Measurements from ENCODE around the gene HSPG2. TPM values are rescaled to one million over a fixed set of nuclear protein-coding genes. Genes with fewer than 3 reads are reported as not detected.

Gene HSPG2
- total RNA-seq, 1 experiment from 2014 or later = 70.4 TPM

DNA sequence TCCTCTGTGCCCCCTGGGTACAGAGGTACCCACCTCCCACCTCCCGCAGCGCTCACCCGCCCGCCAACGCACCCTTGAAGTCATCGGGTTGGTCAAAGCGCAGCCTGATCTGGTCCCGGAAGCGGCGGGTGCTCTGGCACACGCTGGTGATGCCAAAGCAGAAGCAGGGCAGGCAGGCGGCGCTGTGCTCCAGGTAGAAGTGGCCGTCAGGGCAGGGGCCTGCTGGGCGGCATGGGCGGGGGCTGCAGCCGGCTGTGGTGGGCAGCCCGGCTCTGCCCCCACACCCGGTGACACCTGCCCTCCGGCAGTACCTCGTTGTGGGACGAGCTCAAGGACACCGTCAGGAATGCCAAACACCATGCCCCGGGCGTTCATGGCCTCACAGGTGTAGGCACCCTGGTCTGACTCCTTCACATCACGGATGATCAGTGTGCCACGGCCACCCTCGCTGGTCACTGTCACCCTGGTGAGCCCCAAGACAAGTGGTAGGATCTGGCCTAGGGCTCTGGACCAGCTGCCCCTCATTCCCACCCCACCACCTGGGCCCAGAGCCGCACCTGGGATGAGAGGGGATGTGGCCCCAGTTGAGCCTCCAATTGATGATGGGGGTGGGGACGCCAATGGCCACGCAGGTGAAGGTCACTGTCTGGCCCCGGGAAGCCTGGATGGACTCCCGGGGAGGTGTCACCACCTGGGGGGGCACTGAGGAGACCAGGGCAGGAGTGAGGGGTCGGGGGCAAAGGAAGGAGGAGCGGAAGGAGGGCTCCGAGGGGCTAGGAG, 52.5 kb downstream of the HSPG2 start:
- Histone ChIP-seq H3K4me3 (no peak overlapping the region), H3K27me3 (no peaks in the 10 kb centered on the region), H3K9me3 (no peaks in the 10 kb centered on the region), H3K36me3 (peaks cover 76% of the 10 kb centered on the region)
- no peak for DNase-seq

DNA sequence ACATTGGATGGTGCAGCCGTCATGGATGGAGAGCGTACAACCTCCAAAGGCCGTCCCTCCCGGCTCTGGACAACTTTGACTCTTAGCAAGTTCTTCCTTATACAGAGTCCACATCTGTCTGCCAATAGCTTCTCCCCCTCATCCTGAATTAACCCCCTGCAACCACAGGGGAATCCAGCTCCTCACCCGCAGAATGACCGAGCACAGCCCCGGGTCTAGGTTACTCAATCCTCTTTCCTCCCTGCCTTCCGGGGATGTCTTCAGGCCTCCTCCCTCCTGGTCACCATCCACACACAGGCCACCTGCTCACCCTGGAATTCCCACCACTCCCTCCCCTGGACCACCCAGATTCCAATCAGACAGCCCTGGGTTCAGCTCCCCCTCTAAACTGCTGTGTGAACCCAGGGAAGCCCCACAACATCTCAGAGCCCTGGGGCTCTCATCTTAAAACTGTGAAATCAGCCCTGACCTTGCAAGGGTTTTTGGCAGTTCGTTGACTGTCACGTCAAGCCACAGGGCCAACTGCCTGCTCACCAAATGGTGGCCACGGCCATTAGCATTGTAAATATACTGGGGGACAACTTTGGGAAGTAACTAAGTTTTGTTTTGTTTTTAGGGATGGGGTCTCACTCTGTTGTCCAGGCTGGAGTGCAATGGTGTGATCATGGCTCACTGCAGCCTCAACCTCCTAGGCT, 54.2 kb downstream of the HSPG2 start:
- no peak for DNase-seq
- H3K4me3 ChIP-seq = no peak overlapping the region
- no peaks in the 10 kb centered on the region for H3K27me3 ChIP-seq
- H3K36me3 ChIP-seq = peaks cover 76% of the 10 kb centered on the region
- H3K9me3 ChIP-seq = no peaks in the 10 kb centered on the region

DNA sequence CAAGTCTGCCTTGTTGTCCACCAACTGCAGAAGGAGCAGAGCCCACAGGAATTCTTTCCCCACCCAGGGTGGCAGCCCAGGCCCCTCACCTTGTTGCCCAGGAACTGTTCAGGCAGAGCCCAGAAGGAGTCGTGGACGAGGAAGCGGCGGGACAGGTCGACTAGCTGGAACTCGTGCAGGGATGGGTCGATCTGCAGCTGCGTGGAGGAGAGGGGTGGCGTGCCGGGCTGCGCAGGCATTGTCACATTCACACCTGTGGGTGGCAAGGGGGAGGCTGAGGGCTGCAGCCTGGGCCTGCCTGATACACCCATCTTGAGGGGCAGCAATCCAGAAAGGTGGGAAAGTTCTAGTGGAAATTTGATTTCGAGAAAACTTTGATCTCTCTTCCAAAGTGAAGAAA, 55.9 kb downstream of the HSPG2 start:
- Histone ChIP-seq H3K9me3 (no peaks in the 10 kb centered on the region), H3K36me3 (peaks cover 81% of the 10 kb centered on the region), H3K4me3 (no peak overlapping the region), H3K27me3 (no peaks in the 10 kb centered on the region)
- DNase-seq = no peak

DNA sequence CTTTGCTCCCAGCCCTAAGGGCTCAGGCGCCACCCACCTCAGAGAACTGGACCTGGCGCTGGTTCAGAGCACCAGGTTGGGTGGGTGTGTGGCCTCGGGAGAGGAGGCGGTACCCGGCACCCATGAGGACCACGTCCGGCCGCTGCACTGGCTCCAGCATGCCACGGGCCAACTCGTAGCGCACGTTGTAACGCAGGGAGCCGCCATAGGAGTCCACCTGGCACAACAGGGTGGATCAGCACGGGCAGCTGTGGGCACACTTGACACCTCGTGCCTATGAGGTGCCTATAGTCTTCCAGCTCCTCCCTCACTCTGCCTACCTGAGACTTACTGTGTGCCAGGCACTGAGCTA, 56.5 kb downstream of the HSPG2 start:
- H3K4me3 ChIP-seq = no peak overlapping the region
- DNase-seq = no peak
- peaks cover 79% of the 10 kb centered on the region for H3K36me3 ChIP-seq
- H3K9me3 ChIP-seq = no peaks in the 10 kb centered on the region
- H3K27me3 ChIP-seq = no peaks in the 10 kb centered on the region

DNA sequence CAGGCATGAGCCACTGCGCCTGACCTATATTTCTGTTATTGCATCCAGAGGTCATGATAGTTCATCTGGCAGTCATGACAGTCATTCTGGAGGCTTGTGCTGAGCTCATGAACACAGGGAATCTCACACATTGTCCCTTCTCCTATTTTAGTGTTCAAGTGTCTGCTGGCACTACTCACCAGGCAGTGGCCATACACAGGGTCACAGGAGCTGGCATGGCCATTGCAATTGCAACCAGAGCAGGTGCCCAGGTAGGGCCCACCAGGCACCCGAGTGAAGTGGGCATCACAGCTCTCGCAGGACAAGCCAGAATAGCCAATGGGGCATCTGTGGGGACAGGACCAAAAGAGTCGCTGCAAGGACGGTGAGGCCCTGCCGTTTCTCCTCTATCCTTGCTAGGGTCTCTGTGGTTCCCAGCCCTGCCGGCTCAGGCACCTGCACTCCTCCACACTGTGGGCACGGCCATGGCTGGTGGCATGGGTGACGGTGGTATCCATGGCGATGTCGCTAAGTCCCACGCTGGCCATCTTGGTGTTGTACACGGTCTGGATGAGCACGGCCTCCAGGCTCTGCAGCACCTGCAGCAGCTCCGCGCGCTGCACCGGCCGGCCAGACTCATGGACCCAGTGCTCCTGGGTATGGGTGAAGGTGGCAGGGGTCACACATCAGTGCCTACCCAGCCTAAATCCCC, 57.0 kb downstream of the HSPG2 start:
- no peaks in the 10 kb centered on the region for H3K9me3 ChIP-seq
- peaks cover 80% of the 10 kb centered on the region for H3K36me3 ChIP-seq
- DNase-seq = no peak
- no peak overlapping the region for H3K4me3 ChIP-seq
- no peaks in the 10 kb centered on the region for H3K27me3 ChIP-seq

DNA sequence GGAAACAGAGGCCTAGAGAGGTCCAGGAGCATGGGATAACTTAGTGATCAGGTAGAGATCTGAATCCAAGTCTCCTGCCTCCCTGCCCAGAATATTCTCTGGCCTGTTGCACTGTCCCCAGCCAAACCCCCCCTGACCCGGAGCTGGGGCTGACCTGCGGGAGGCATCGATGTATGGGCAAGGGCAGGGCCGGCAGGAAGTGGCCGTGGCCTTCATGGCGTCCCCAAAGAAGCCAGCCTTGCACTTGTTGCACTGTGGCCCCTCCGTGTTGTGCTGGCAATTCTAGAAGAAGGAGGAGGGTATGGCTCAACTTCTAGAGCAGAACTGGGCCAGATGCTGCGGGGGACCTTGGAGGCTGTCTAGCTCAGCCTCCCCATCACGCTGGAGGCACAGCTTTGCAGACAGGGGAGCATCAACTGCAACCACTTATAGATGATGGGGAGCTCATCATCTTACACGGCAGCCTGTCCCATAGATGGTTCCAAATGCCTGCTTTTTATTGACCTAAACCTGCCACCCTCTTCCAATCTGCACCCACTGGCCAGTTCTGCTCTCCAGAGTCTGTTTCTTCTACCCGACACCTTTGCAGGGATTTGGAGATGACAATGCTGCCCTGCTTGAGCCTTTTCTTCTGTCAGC, 58.2 kb downstream of the HSPG2 start:
- Histone ChIP-seq H3K36me3 (peaks cover 81% of the 10 kb centered on the region), H3K4me3 (no peak overlapping the region), H3K9me3 (no peaks in the 10 kb centered on the region), H3K27me3 (no peaks in the 10 kb centered on the region)
- no peak for DNase-seq

DNA sequence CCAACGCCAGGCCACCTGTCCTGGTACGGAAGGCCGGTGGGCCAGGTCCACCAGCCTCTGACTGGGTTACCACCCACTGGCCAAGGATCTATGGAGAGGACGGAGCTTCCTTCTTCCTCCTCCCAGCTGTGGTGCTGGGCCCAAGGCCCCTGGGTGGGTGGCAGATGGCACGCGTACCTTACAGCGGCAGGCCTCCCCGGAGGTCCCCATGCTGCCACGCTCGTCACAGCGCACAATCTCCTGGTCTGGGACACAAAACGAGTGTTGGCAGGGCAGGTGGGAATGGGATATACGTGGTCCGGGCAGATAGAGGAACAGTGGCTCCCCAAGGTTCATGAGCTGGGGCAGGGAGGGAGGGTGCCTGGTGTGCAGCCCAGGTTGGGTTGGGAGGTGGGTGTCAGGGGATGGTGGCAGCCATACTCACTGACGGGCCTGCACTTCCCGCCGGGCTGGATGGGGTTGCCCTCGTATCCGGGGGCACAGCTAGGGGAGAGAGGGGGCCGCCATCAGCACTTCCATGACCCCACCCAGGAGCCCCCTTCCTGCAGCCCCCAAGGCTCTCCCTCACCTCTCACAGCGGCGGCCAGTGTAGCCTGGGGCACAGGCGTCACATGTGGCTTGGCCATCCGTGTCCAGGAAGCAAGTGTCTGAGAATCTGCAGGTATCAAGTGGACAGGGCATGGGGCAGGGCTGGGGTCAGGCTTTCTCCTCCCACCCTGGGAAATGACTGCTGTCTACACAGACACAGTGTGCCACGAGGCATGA, 58.9 kb downstream of the HSPG2 start:
- Histone ChIP-seq H3K4me3 (no peak overlapping the region), H3K36me3 (peaks cover 78% of the 10 kb centered on the region), H3K27me3 (no peaks in the 10 kb centered on the region), H3K9me3 (no peaks in the 10 kb centered on the region)
- no peak for DNase-seq

DNA sequence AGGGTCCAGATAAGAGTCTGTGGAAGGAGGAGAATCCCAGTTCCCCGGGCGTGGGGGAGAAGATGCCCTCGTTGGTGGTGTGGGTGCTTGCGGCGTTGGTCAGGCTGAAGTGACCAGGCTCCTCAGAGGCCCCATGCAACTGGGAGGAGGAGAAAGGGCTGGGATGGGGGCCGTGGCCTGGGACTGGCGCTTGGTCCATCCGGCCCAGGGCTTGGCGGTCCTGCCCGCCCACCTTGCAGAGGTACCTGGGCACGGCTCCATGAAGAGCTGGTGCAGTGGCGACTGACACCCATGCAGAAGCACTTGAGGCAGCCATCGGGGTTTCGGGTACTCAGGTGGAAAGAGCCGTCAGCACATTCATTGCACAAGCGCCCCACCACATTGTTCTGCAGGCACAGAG, 60.8 kb downstream of the HSPG2 start:
- Histone ChIP-seq H3K4me3 (no peak overlapping the region), H3K36me3 (peaks cover 81% of the 10 kb centered on the region), H3K27me3 (no peaks in the 10 kb centered on the region), H3K9me3 (no peaks in the 10 kb centered on the region)
- DNase-seq = no peak

DNA sequence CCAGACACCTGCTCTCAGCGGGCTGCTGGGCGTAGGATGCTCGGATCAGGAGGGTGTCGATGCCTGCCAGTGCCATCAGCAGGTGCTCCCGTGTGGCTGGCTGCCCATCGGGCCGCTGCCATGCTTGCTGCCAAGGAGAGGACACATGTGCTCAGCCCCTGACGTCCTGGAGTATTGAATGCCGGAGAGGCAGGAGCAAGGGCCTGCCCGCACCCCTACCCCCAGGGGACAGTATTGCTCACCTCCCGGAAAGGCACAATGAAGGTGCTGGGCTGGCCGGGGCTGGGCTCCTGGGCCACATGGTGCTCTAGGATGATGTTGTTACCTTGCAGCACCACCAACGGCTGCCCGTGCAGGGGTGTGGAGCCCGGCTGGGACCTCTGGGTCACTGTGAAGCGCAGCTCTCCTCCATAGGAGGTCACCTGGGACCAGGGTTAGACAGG, 61.5 kb downstream of the HSPG2 start:
- H3K36me3 ChIP-seq = peaks cover 79% of the 10 kb centered on the region
- no peaks in the 10 kb centered on the region for H3K9me3 ChIP-seq
- no peak for DNase-seq
- no peaks in the 10 kb centered on the region for H3K27me3 ChIP-seq
- no peak overlapping the region for H3K4me3 ChIP-seq

DNA sequence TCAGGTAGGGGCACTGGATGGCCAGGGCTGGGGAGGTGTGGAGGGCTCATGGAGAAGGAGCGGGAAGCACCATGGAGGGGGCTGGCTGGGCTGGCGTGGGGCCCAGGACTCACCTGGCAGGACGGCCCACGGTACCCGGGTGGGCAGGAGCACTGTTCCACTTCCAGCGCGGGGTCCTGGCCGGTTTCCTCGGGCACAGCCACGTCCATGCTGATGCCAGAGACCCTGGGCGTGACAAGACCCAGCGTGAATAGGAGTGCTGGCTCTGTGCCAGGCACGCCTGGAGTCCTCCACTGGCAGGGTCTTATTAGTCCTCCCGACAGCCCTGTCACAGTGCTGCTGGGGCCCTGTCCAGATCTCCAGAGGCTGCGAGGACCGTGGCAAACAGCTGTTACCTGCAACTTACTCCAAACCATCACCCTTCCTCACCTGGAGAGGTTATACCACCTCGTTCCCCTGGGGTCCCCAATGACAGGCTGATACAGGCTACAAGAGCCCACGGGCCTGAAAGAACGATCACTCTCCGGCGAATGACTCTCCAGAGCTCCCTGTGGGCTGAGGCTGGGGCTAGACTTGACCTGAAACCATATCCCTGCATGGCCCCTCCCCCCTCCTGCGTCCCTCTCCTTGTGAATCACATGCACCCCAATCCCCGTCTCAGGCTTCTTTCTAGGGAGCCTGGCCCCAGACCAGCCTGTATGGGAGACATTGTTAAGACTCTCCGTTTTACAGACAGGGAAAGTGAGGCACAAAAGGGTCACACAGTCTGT, 62.1 kb downstream of the HSPG2 start:
- DNase-seq = no peak
- Histone ChIP-seq H3K36me3 (peaks cover 79% of the 10 kb centered on the region), H3K9me3 (no peaks in the 10 kb centered on the region), H3K4me3 (no peak overlapping the region), H3K27me3 (no peaks in the 10 kb centered on the region)

DNA sequence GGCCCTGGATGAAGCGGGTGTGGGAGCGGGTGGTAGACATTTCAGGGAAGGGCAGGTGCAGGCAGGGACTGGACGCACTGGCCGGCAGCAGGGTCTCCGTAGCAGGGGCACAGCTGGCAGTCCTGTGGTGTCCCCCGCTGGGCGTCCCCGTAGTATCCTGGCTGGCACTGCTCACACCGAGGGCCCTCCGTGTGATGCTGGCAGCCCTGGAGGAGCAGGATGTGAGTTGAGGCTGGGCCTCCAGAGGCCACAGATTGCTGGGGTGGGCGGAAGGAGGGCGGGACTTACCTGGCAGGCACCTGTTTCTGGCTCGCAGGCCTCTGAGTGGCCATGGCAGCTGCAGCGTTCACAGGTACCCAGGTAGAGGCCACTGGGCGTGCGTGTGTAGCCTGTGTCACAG, 62.8 kb downstream of the HSPG2 start:
- Histone ChIP-seq H3K36me3 (peaks cover 78% of the 10 kb centered on the region), H3K27me3 (no peaks in the 10 kb centered on the region), H3K4me3 (no peak overlapping the region), H3K9me3 (no peaks in the 10 kb centered on the region)
- DNase-seq = no peak

DNA sequence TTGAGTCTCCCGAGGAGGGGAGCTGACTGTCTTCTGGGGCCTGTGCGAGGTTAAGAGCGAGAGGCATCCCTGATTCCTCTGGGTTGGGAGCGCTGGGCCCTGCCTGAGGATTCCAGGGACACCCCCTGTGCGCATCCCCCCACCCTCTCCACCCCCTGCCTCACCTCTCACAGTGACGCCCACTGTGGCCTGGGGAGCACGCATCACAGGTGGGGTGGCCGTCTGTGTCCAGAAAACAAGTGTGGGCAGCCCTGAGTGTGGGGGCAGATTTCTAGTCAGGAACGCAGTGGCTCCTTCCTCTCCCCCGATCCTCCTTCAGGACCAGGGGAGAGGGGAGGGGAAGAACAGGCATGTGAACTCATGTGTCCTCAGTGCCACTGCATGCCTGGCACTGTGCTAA, 63.3 kb downstream of the HSPG2 start:
- no peak overlapping the region for H3K4me3 ChIP-seq
- H3K36me3 ChIP-seq = peaks cover 78% of the 10 kb centered on the region
- no peaks in the 10 kb centered on the region for H3K27me3 ChIP-seq
- H3K9me3 ChIP-seq = no peaks in the 10 kb centered on the region
- DNase-seq = no peak

DNA sequence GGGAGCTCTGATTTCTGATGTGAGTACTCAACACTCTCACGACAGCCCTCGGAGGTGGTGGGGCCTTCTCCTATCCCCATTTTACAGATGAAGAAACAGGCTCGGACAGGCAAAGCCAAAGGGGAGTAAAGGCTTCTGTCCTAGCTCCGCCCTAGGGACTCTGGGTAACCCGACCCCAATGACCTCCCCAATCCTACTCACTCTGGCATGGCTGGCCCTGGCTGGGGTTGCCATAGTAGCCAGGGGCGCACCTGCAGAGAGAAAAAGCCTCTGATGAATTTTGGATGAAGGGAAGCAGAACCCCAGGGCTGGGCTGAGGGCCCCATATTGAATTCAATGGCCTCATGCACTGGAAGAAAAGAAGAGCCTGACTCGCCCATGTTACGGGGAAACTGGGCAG, 63.9 kb downstream of the HSPG2 start:
- no peak overlapping the region for H3K4me3 ChIP-seq
- H3K36me3 ChIP-seq = peaks cover 77% of the 10 kb centered on the region
- H3K9me3 ChIP-seq = no peaks in the 10 kb centered on the region
- no peak for DNase-seq
- no peaks in the 10 kb centered on the region for H3K27me3 ChIP-seq

DNA sequence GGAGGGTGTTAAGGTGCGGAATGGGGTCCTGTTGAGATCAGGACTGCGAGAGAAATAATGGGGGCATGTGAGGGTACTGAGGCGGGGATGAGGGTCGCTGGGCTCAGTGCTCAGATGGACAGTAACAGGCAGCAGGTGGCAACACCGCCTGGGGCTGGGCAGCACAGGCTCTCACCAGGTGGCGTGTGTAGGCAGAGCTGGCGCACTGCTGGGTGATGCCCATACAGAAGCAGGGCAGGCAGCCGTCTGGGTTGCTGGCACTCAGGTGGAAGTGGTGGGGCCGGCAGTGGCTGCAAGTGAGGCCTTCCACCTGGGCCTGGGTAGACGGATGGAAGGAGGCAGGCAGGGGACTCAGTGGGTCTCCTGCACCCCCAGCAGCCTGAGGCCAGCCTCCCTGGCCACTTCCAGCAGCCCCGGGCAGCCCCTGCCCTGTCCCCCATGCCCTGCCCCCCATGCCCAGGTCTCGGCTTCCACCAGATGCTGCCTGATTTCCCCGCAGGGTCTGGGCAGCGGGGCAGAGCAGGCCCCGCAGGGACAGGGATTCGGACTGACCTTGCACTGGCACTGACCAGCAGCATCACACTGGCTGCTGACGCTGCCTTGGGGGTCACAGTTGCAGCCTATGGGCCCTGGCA, 64.5 kb downstream of the HSPG2 start:
- no peaks in the 10 kb centered on the region for H3K9me3 ChIP-seq
- no peak for DNase-seq
- peaks cover 74% of the 10 kb centered on the region for H3K36me3 ChIP-seq
- H3K4me3 ChIP-seq = no peak overlapping the region
- H3K27me3 ChIP-seq = no peaks in the 10 kb centered on the region

DNA sequence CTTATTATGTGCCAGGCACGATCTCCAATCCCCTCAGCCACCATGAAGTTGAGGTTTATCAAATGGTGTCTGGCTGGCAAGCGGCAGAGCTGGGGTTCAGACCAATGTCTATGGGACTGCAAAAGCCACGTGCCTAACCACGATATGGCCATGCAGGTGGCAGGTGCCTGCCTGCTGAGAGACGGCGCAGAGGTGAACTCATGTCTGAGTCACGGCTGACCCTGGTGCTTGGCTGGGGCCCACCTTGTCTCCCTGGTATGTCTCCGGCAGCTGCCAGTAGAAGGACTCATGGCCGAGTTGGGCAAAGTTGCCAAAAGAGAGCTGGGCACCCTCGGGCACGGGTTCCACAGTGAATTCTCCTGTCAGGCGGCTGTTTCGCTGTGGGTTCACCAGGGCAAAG, 65.2 kb downstream of the HSPG2 start:
- H3K9me3 ChIP-seq = no peaks in the 10 kb centered on the region
- H3K4me3 ChIP-seq = no peak overlapping the region
- H3K27me3 ChIP-seq = no peaks in the 10 kb centered on the region
- H3K36me3 ChIP-seq = peaks cover 75% of the 10 kb centered on the region
- peak; percentile 13 for DNase-seq
